Calu3 (cell line): ENCODE results near the gene CTNNA2. TPM values are rescaled to one million over a fixed set of nuclear protein-coding genes. Genes with fewer than 3 reads are reported as not detected.

Experiments
- BruUV-seq: library from RNA; stranded (reverse); fragments of 400-500 nt; replicated peaks from 2 replicates; lab custom pipeline; 2021; lab: Mats Ljungman, UMichigan
- CTCF ChIA-PET: fragments of 300-600 bp; sonication (Branson Sonifier 250); formaldehyde crosslinking; loops from one replicate; lab custom pipeline; 2022; ENCODE audit warnings: antibody characterized with exemption; lab: Charles Lee
- DNase-seq: peaks from one replicate; pipeline ENCODE4 v3.0.0; 2022
- H3K27ac Mint-ChIP-seq: one replicate; pipeline ENCODE4 v1.8.0; 2022; ENCODE audit warnings: mixed read lengths; ENCODE audit not compliant: unreplicated experiment
- H3K27me3 Mint-ChIP-seq: one replicate; pipeline ENCODE4 v1.8.0; 2022; ENCODE audit warnings: mixed read lengths; ENCODE audit not compliant: unreplicated experiment
- H3K36me3 Mint-ChIP-seq: one replicate; pipeline ENCODE4 v1.8.0; 2022; ENCODE audit warnings: mild to moderate bottlenecking, moderate library complexity, mixed read lengths; ENCODE audit not compliant: insufficient read depth, unreplicated experiment
- H3K4me1 Mint-ChIP-seq: one replicate; pipeline ENCODE4 v1.8.0; 2022; ENCODE audit warnings: mild to moderate bottlenecking, low read depth, mixed read lengths; ENCODE audit not compliant: unreplicated experiment
- H3K4me3 Mint-ChIP-seq: one replicate; pipeline ENCODE4 v1.8.0; 2022; ENCODE audit warnings: mild to moderate bottlenecking, low read depth, moderate library complexity, mixed read lengths; ENCODE audit not compliant: unreplicated experiment
- H3K9me3 Mint-ChIP-seq: one replicate; pipeline ENCODE4 v1.8.0; 2022; ENCODE audit warnings: low read depth, mixed read lengths; ENCODE audit not compliant: unreplicated experiment
- intact Hi-C: fragments of 100-400 bp; cut with micrococcal nuclease; formaldehyde crosslinking; loops from one replicate; pipeline ENCODE4 v1.10.0; 2022; ENCODE audit not compliant: unreplicated experiment
- total RNA-seq: library from RNA; stranded (reverse); gene quantifications from 2 replicates; pipeline ENCODE4 v1.2.3, GENCODE V29; 2022
- TF ChIP-seq, protein P1 (sequence below): fragments of 200-600 bp; IDR thresholded peaks from one replicate; pipeline ENCODE4 v1.8.0; 2022; ENCODE audit warnings: antibody characterized with exemption; ENCODE audit not compliant: unreplicated experiment

CTNNA2 gene
- total RNA-seq, 1 experiment from 2014 or later, result not detected

GRCh38 chr2:79862756-79863155 is 349.9 kb downstream of the CTNNA2 start:
- intact Hi-C loops, result no loop called here
- no peaks in the 10 kb centered on the region for H3K4me1 Mint-ChIP-seq
- no peak overlapping the region for H3K4me3 Mint-ChIP-seq
- DNase-seq, result no peak
- TF ChIP-seq, protein P1, sequence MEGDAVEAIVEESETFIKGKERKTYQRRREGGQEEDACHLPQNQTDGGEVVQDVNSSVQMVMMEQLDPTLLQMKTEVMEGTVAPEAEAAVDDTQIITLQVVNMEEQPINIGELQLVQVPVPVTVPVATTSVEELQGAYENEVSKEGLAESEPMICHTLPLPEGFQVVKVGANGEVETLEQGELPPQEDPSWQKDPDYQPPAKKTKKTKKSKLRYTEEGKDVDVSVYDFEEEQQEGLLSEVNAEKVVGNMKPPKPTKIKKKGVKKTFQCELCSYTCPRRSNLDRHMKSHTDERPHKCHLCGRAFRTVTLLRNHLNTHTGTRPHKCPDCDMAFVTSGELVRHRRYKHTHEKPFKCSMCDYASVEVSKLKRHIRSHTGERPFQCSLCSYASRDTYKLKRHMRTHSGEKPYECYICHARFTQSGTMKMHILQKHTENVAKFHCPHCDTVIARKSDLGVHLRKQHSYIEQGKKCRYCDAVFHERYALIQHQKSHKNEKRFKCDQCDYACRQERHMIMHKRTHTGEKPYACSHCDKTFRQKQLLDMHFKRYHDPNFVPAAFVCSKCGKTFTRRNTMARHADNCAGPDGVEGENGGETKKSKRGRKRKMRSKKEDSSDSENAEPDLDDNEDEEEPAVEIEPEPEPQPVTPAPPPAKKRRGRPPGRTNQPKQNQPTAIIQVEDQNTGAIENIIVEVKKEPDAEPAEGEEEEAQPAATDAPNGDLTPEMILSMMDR, result no peak
- no TSS peak for BruUV-seq
- H3K27me3 Mint-ChIP-seq, result no peaks in the 10 kb centered on the region
- H3K27ac Mint-ChIP-seq, result no peak overlapping the region
- H3K9me3 Mint-ChIP-seq, result peaks cover 5% of the 10 kb centered on the region
- no peaks in the 10 kb centered on the region for H3K36me3 Mint-ChIP-seq
- CTCF ChIA-PET, result no interaction called here

DNA sequence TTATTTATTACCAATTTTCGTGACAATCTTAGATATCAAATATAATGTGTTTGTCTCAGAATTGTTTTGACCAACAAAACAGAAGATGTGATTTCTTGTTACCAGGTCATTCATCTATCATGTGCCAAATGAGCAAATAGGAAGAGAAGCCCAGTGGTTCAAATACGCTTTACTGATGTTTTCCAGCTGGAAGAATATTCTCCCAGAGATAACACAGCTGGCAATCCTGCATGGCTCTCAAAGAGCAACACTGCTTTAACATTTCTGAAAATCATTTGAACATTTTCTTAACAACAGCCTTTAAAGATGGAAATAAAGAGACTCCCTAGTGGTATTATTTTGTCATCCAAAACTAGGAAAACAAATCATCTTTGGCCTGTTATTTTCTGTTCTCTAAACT is 359.8 kb downstream of the CTNNA2 start:
- no peak for DNase-seq
- no peaks in the 10 kb centered on the region for H3K4me1 Mint-ChIP-seq
- intact Hi-C loops, result loop anchor here (10.0 kb wide), 1 partner anchor 828 kb away; no protein-coding TSS in a partner anchor
- H3K4me3 Mint-ChIP-seq, result no peak overlapping the region
- TF ChIP-seq, protein P1, result no peak
- BruUV-seq, result no TSS peak
- CTCF ChIA-PET, result no interaction called here
- no peaks in the 10 kb centered on the region for H3K36me3 Mint-ChIP-seq
- no peaks in the 10 kb centered on the region for H3K27me3 Mint-ChIP-seq
- peaks cover 2% of the 10 kb centered on the region for H3K9me3 Mint-ChIP-seq
- H3K27ac Mint-ChIP-seq, result no peak overlapping the region

- intact Hi-C loops, result loop anchor here (10.0 kb wide), 1 partner anchor 829 kb away; no protein-coding TSS in a partner anchor
- Mint-ChIP-seq H3K9me3 (peaks cover 2% of the 10 kb centered on the region), H3K36me3 (no peaks in the 10 kb centered on the region), H3K4me1 (no peaks in the 10 kb centered on the region), H3K4me3 (no peak overlapping the region), H3K27ac (no peak overlapping the region), H3K27me3 (no peaks in the 10 kb centered on the region)
- CTCF ChIA-PET, result no interaction called here
- TF ChIP-seq, protein P1, result no peak
- DNase-seq, result no peak
- BruUV-seq, result no TSS peak
Observed at GRCh38 chr2:79874015-79874414, 361.2 kb downstream of the CTNNA2 start.

- Mint-ChIP-seq H3K27me3 (no peaks in the 10 kb centered on the region), H3K27ac (no peak overlapping the region), H3K4me1 (no peaks in the 10 kb centered on the region), H3K4me3 (no peak overlapping the region), H3K36me3 (no peaks in the 10 kb centered on the region), H3K9me3 (peaks cover 6% of the 10 kb centered on the region)
- TF ChIP-seq, protein P1, result no peak
- CTCF ChIA-PET, result no interaction called here
- intact Hi-C loops, result loop anchor here (10.0 kb wide), 1 partner anchor 832 kb away; no protein-coding TSS in a partner anchor
- no TSS peak for BruUV-seq
- DNase-seq, result no peak
Observed at GRCh38 chr2:79876430-79876829, 363.6 kb downstream of the CTNNA2 start.
